Fibroblast of lung (primary cell): ENCODE results near the gene GRB10. TPM values are rescaled to one million over a fixed set of nuclear protein-coding genes. Genes with fewer than 3 reads are reported as not detected.

Experiments
- DNase-seq, 2 donors: peaks; one replicate each; pipeline versions ENCODE4 v3.0.0 to v3.0.0-alpha.2; 2010; ENCODE audit warnings: low read depth in 2 of 2
- H2AFZ ChIP-seq: 2 replicates; pipeline ENCODE4 v1.5.1; 2012; ENCODE audit warnings: low read length, control low read depth, inconsistent platforms
- H3K27ac ChIP-seq: 2 replicates; pipeline ENCODE4 v1.5.1; 2011; ENCODE audit warnings: low read length, control low read depth; ENCODE audit not compliant: insufficient read depth
- H3K27me3 ChIP-seq: 2 replicates; pipeline ENCODE4 v1.5.1; 2011; ENCODE audit warnings: mild to moderate bottlenecking, low read length; ENCODE audit not compliant: control insufficient read depth, insufficient read depth
- H3K36me3 ChIP-seq: 2 replicates; pipeline ENCODE4 v1.5.1; 2011; ENCODE audit warnings: low read length; ENCODE audit not compliant: control insufficient read depth, insufficient read depth
- H3K4me1 ChIP-seq: 2 replicates; pipeline ENCODE4 v1.5.1; 2011; ENCODE audit warnings: low read length; ENCODE audit not compliant: control insufficient read depth, insufficient read depth; ENCODE audit errors: extremely low read depth
- H3K4me2 ChIP-seq: 2 replicates; pipeline ENCODE4 v1.5.1; 2011; ENCODE audit warnings: low read length, control low read depth; ENCODE audit not compliant: insufficient read depth; ENCODE audit errors: extremely low read depth
- H3K4me3 ChIP-seq, 4 experiments: fragments of 200-600 bp in 1 of 4; sonication (generic) in 1 of 4; replicated peaks in 1 of 4; 2 replicates each; pipeline ENCODE4 v1.5.1; 2011 to 2016; ENCODE audit warnings: low read length in 4 of 4, low read depth in 3 of 4, mild to moderate bottlenecking in 3 of 4, control low read depth in 2 of 4, inconsistent platforms in 1 of 4, mixed read lengths in 1 of 4; ENCODE audit not compliant: insufficient read depth in 1 of 4; ENCODE audit errors: control extremely low read depth in 1 of 4
- H3K79me2 ChIP-seq: 2 replicates; pipeline ENCODE4 v1.5.1; 2012; ENCODE audit warnings: mild to moderate bottlenecking, low read length, inconsistent platforms; ENCODE audit not compliant: control insufficient read depth, insufficient read depth
- H3K9ac ChIP-seq: 2 replicates; pipeline ENCODE4 v1.5.1; 2011; ENCODE audit warnings: mild to moderate bottlenecking, low read length, control low read depth; ENCODE audit not compliant: insufficient read depth
- H3K9me3 ChIP-seq: 2 replicates; pipeline ENCODE4 v1.5.1; 2012; ENCODE audit warnings: low read depth, low read length; ENCODE audit not compliant: control insufficient read depth, insufficient read depth
- H4K20me1 ChIP-seq: 2 replicates; pipeline ENCODE4 v1.5.1; 2011; ENCODE audit warnings: low read length; ENCODE audit not compliant: control insufficient read depth, insufficient read depth; ENCODE audit errors: extremely low read depth
- CTCF ChIP-seq, 2 donors: IDR thresholded peaks in 1 of 2; conservative IDR thresholded peaks in 1 of 2; 1 replicate in 1 of 2; 2 replicates in 1 of 2; pipeline ENCODE4 v1.5.1; 2011 to 2012; ENCODE audit warnings: low read length in 2 of 2, control low read depth in 1 of 2, inconsistent platforms in 1 of 2, low read depth in 1 of 2, mild to moderate bottlenecking in 1 of 2
- EZH2 ChIP-seq: IDR thresholded peaks from 2 replicates; pipeline ENCODE4 v1.5.1; 2012; ENCODE audit warnings: low read length, control low read depth, mild to moderate bottlenecking; ENCODE audit errors: missing control alignments
- polyA plus RNA-seq, 2 donors: library from polyadenylated mRNA; depleted of rRNA in 1 of 2; stranded (reverse) in 1 of 2; unstranded in 1 of 2; fragments of >200 nt; gene quantifications; 2 replicates each; pipeline ENCODE4 v1.2.1, GENCODE V29; 2011 to 2012; ENCODE audit warnings: missing spikeins in 1 of 2
- total RNA-seq: library from RNA; depleted of rRNA; stranded (reverse); fragments of >200 nt; gene quantifications from 2 replicates; pipeline ENCODE4 v1.2.1, GENCODE V29; 2014

GRB10 gene
- total and polyA plus RNA-seq, 2 donors (not counting 1 experiment from before 2014, with no cell fraction given): 11.1 to 64.1 TPM

- H3K4me1 ChIP-seq: no peaks in the 10 kb centered on the region
- no peak overlapping the region for H3K27ac ChIP-seq
- no peaks in the 10 kb centered on the region for H3K27me3 ChIP-seq
- H2AFZ ChIP-seq: no peak overlapping the region
- H3K9ac ChIP-seq: no peak overlapping the region
- H3K9me3 ChIP-seq: no peaks in the 10 kb centered on the region
- TF ChIP-seq CTCF (conservative IDR thresholded peaks at IDR 0.05 in 1 of 2, IDR thresholded peaks at IDR 0.05 in 1 of 2; ENCODE audit: low read depth in 1 of 2, low read length in 2 of 2): no peak
- TF ChIP-seq EZH2: no peak
- H3K36me3 ChIP-seq: no peaks in the 10 kb centered on the region
- H3K4me3 ChIP-seq: no peak overlapping the region
- DNase-seq: no peak
- peaks cover 15% of the 10 kb centered on the region for H3K79me2 ChIP-seq
- H4K20me1 ChIP-seq: no peaks in the 10 kb centered on the region
- H3K4me2 ChIP-seq: no peak overlapping the region
Measured at GRCh38 chr7:50771120-50772002, 11.3 kb downstream of the GRB10 start.

GRCh38 chr7:50768485-50769474, 13.9 kb downstream of the GRB10 start:
- Histone ChIP-seq H3K9ac (no peak overlapping the region), H3K79me2 (peaks cover 21% of the 10 kb centered on the region), H2AFZ (no peak overlapping the region), H3K4me3 (no peak overlapping the region), H3K27me3 (no peaks in the 10 kb centered on the region), H4K20me1 (no peaks in the 10 kb centered on the region), H3K9me3 (no peaks in the 10 kb centered on the region), H3K27ac (no peak overlapping the region), H3K4me2 (no peak overlapping the region), H3K4me1 (no peaks in the 10 kb centered on the region), H3K36me3 (no peaks in the 10 kb centered on the region)
- peak in 1 of 2 donors; percentile 63 for DNase-seq
- TF ChIP-seq EZH2 (no peak), CTCF (conservative IDR thresholded peaks at IDR 0.05 in 1 of 2, IDR thresholded peaks at IDR 0.05 in 1 of 2; ENCODE audit: low read depth in 1 of 2, low read length in 2 of 2) (no peak)

- Histone ChIP-seq H3K4me1 (no peaks in the 10 kb centered on the region), H3K9ac (no peak overlapping the region), H3K4me3 (no peak overlapping the region), H3K79me2 (peaks cover 23% of the 10 kb centered on the region), H2AFZ (no peak overlapping the region), H4K20me1 (no peaks in the 10 kb centered on the region), H3K4me2 (no peak overlapping the region), H3K36me3 (no peaks in the 10 kb centered on the region), H3K27me3 (no peaks in the 10 kb centered on the region), H3K27ac (no peak overlapping the region), H3K9me3 (no peaks in the 10 kb centered on the region)
- no peak for TF ChIP-seq CTCF (conservative IDR thresholded peaks at IDR 0.05 in 1 of 2, IDR thresholded peaks at IDR 0.05 in 1 of 2; ENCODE audit: low read depth in 1 of 2, low read length in 2 of 2)
- TF ChIP-seq EZH2: no peak
- no peak for DNase-seq
Measured at GRCh38 chr7:50766849-50767207, 15.9 kb downstream of the GRB10 start.
